Fibroblast of the conjunctiva (primary cell): ENCODE data around the gene SF3B3.

Source experiments
- DNase-seq: peaks from one replicate; pipeline ENCODE4 v3.0.0-alpha.2; 2010; ENCODE audit warnings: low read depth

The SF3B3 gene

GRCh38 chr16:70590722-70591415 lies 67.3 kb downstream of the SF3B3 start:
- DNase-seq = no peak

GRCh38 chr16:70591615-70592014 lies 68.0 kb downstream of the SF3B3 start:
- no peak for DNase-seq

GRCh38 chr16:70592106-70592571 lies 68.5 kb downstream of the SF3B3 start:
- no peak for DNase-seq

- DNase-seq = no peak
Observed at GRCh38 chr16:70593544-70593943, 69.9 kb downstream of the SF3B3 start.

GRCh38 chr16:70594569-70594968 lies 71.0 kb downstream of the SF3B3 start:
- no peak for DNase-seq

- no peak for DNase-seq
Observed at GRCh38 chr16:70597135-70597835, 73.7 kb downstream of the SF3B3 start.

GRCh38 chr16:70598937-70599503 lies 75.4 kb downstream of the SF3B3 start:
- no peak for DNase-seq

GRCh38 chr16:70600730-70601129 lies 77.1 kb downstream of the SF3B3 start:
- no peak for DNase-seq

- DNase-seq = no peak
Observed at GRCh38 chr16:70601576-70602575, 78.3 kb downstream of the SF3B3 start.

- DNase-seq = no peak
Observed at GRCh38 chr16:70602831-70603230, 79.2 kb downstream of the SF3B3 start.

- no peak for DNase-seq
Observed at GRCh38 chr16:70604407-70605282, 81.0 kb downstream of the SF3B3 start.

GRCh38 chr16:70605283-70605657 lies 81.7 kb downstream of the SF3B3 start:
- no peak for DNase-seq

- DNase-seq = no peak
Observed at GRCh38 chr16:70608521-70608920, 84.9 kb downstream of the SF3B3 start.

GRCh38 chr16:70610273-70611223 lies 86.9 kb downstream of the SF3B3 start:
- no peak for DNase-seq

- no peak for DNase-seq
Observed at GRCh38 chr16:70611224-70611598, 87.6 kb downstream of the SF3B3 start.

- DNase-seq = no peak
Observed at GRCh38 chr16:70611785-70612303, 88.2 kb downstream of the SF3B3 start.

- no peak for DNase-seq
Observed at GRCh38 chr16:70612931-70613330, 89.3 kb downstream of the SF3B3 start.

- no peak for DNase-seq
Observed at GRCh38 chr16:70614208-70614951, 90.8 kb downstream of the SF3B3 start.

- DNase-seq = no peak
Observed at GRCh38 chr16:70615945-70616344, 92.3 kb downstream of the SF3B3 start.
